ENCODE data around the gene CYP27B1.
A peak's percentile ranks its signal among the peaks of the same experiment; 100 is the strongest.

CYP27B1 gene

GRCh38 chr12:57741844-57742738 is 24.8 kb downstream of the CYP27B1 start:
- Histone ChIP-seq H3K27me3 (ENCODE audit: control insufficient read depth in 1 of 2, insufficient read depth in 2 of 2, low read length in 2 of 2) (peaks cover 18 to 33% of the 10 kb centered on the region in 2 donors), H3K4me1 (ENCODE audit: control insufficient read depth in 1 of 2, insufficient read depth in 2 of 2, low read length in 2 of 2) (peaks cover 10 to 36% of the 10 kb centered on the region in 2 donors), H3K4me3 (ENCODE audit: low read depth in 1 of 2, low read length in 2 of 2) (peak overlapping the region; percentile 51 to 73), H3K27ac (ENCODE audit: low read depth, low read length) (no peak overlapping the region), H3K36me3 (ENCODE audit: control insufficient read depth in 1 of 2, insufficient read depth in 2 of 2, low read length in 2 of 2) (peaks cover 0 to 8% of the 10 kb centered on the region in 2 donors), H3K9me3 (ENCODE audit: control insufficient read depth in 1 of 2, low read length in 2 of 2) (no peaks in the 10 kb centered on the region), H3K9ac (ENCODE audit: low read depth in 1 of 2, low read length in 2 of 2) (peak overlapping the region in 1 of 2 donors; percentile 57)

- Histone ChIP-seq H3K36me3 (ENCODE audit: control insufficient read depth in 1 of 2, insufficient read depth in 2 of 2, low read length in 2 of 2) (peaks cover 0 to 2% of the 10 kb centered on the region in 2 donors), H3K4me3 (ENCODE audit: low read depth in 1 of 2, low read length in 2 of 2) (peak overlapping the region; percentile 51 to 73), H3K9me3 (ENCODE audit: control insufficient read depth in 1 of 2, low read length in 2 of 2) (no peaks in the 10 kb centered on the region), H3K27ac (ENCODE audit: low read depth, low read length) (no peak overlapping the region), H3K9ac (ENCODE audit: low read depth in 1 of 2, low read length in 2 of 2) (peak overlapping the region in 1 of 2 donors; percentile 57), H3K4me1 (ENCODE audit: control insufficient read depth in 1 of 2, insufficient read depth in 2 of 2, low read length in 2 of 2) (peaks cover 10 to 36% of the 10 kb centered on the region in 2 donors), H3K27me3 (ENCODE audit: control insufficient read depth in 1 of 2, insufficient read depth in 2 of 2, low read length in 2 of 2) (peaks cover 25 to 40% of the 10 kb centered on the region in 2 donors)
These were observed 25.5 kb downstream of the CYP27B1 start for GRCh38 chr12:57741413-57741789.

GRCh38 chr12:57740656-57741412 is 26.0 kb downstream of the CYP27B1 start:
- peaks cover 10 to 35% of the 10 kb centered on the region in 2 donors for H3K4me1 ChIP-seq (ENCODE audit: control insufficient read depth in 1 of 2, insufficient read depth in 2 of 2, low read length in 2 of 2)
- no peak overlapping the region for H3K27ac ChIP-seq (ENCODE audit: low read depth, low read length)
- no peaks in the 10 kb centered on the region for H3K9me3 ChIP-seq (ENCODE audit: control insufficient read depth in 1 of 2, low read length in 2 of 2)
- peaks cover 29 to 46% of the 10 kb centered on the region in 2 donors for H3K27me3 ChIP-seq (ENCODE audit: control insufficient read depth in 1 of 2, insufficient read depth in 2 of 2, low read length in 2 of 2)
- H3K4me3 ChIP-seq (ENCODE audit: low read depth in 1 of 2, low read length in 2 of 2) = peak overlapping the region; percentile 51 to 73
- H3K9ac ChIP-seq (ENCODE audit: low read depth in 1 of 2, low read length in 2 of 2) = peak overlapping the region in 1 of 2 donors; percentile 51
- H3K36me3 ChIP-seq (ENCODE audit: control insufficient read depth in 1 of 2, insufficient read depth in 2 of 2, low read length in 2 of 2) = no peaks in the 10 kb centered on the region

DNA sequence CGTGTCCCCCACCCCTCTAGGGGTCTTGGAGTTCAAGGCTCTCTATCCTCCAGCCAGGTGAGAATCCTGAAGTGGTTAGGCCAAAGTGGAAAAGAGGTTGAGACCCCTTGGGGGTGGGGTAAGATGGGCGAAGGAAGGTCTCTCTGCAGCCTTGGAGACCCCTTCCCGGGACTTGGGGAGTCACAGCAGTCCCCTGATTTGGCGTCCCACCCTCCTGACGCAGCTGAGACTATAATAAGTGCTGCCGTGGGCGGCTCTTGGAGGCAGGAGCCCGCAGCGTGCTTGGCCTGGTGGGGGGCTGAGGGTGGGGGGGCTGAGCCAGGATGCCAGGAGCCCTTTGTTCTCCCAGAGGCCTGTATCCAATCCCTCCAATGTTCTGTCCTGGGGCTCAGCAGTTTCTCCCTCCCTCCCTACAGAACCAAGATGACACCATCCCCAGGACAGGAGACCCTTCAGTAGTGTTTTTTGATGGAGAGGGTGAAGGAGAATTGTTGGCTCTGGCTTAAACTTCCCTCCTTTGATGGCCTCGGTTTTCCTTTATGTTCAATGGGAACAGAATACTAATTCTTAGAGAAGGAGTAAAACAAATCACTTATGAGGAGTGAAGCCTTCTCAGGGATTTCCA is 26.9 kb downstream of the CYP27B1 start:
- peaks cover 37 to 50% of the 10 kb centered on the region in 2 donors for H3K27me3 ChIP-seq (ENCODE audit: control insufficient read depth in 1 of 2, insufficient read depth in 2 of 2, low read length in 2 of 2)
- no peak overlapping the region for H3K9ac ChIP-seq (ENCODE audit: low read depth in 1 of 2, low read length in 2 of 2)
- H3K36me3 ChIP-seq (ENCODE audit: control insufficient read depth in 1 of 2, insufficient read depth in 2 of 2, low read length in 2 of 2) = no peaks in the 10 kb centered on the region
- H3K4me1 ChIP-seq (ENCODE audit: control insufficient read depth in 1 of 2, insufficient read depth in 2 of 2, low read length in 2 of 2) = peaks cover 5 to 29% of the 10 kb centered on the region in 2 donors
- H3K9me3 ChIP-seq (ENCODE audit: control insufficient read depth in 1 of 2, low read length in 2 of 2) = no peaks in the 10 kb centered on the region
- H3K27ac ChIP-seq (ENCODE audit: low read depth, low read length) = no peak overlapping the region
- H3K4me3 ChIP-seq (ENCODE audit: low read depth in 1 of 2, low read length in 2 of 2) = no peak overlapping the region

- peaks cover 5 to 29% of the 10 kb centered on the region in 2 donors for H3K4me1 ChIP-seq (ENCODE audit: control insufficient read depth in 1 of 2, insufficient read depth in 2 of 2, low read length in 2 of 2)
- H3K27ac ChIP-seq (ENCODE audit: low read depth, low read length) = no peak overlapping the region
These were observed 27.5 kb downstream of the CYP27B1 start for GRCh38 chr12:57739387-57739786.

DNA sequence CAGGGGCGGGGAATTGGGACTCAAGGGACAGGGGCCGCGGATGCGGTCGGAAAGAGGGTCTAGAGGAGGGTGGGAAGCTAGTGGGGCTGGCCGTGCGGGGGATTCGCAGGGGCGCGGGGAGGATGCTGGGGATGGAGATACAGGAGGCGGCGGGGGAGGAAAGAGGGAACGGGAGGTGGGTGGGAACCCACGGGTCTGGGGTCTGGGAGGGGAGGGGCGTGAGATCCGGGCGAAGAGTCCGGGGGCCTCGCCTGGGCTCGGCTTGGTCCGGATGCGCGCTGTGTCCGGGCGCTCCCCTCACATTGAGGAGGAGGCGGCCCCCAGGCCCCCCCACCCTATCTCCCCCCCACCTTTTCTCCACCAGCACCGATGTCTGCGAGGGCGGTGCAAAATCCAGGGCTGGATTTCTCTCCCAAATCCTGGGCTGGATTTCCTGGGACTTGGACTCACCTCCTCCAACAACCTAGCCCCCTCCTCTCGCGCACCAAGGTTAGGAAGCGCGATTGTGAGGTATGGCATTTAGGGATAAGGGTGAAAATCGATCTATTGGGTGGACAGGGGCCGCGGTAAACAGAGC is 28.1 kb downstream of the CYP27B1 start, which contains the start of gene AGAP2:
TSS of gene AGAP2 (minus strand) at position 82 of the 577 bp plus-strand sequence. CDS start 496 bp downstream, outside the sequence.
- Histone ChIP-seq H3K4me3 (ENCODE audit: low read depth in 1 of 2, low read length in 2 of 2) (no peak within 1 kb of the TSS), H3K27me3 (ENCODE audit: control insufficient read depth in 1 of 2, insufficient read depth in 2 of 2, low read length in 2 of 2) (peaks cover 49 to 62% of the 10 kb centered on the region in 2 donors)

More at GRCh38 chr12:57739387-57739786, 27.5 kb downstream of the CYP27B1 start:
- no peaks in the 10 kb centered on the region for H3K36me3 ChIP-seq (ENCODE audit: control insufficient read depth in 1 of 2, insufficient read depth in 2 of 2, low read length in 2 of 2)
- H3K9me3 ChIP-seq (ENCODE audit: control insufficient read depth in 1 of 2, low read length in 2 of 2) = no peaks in the 10 kb centered on the region
- no peak overlapping the region for H3K9ac ChIP-seq (ENCODE audit: low read depth in 1 of 2, low read length in 2 of 2)
- no peak overlapping the region for H3K4me3 ChIP-seq (ENCODE audit: low read depth in 1 of 2, low read length in 2 of 2)
- H3K27me3 ChIP-seq (ENCODE audit: control insufficient read depth in 1 of 2, insufficient read depth in 2 of 2, low read length in 2 of 2) = peaks cover 42 to 55% of the 10 kb centered on the region in 2 donors

GRCh38 chr12:57737467-57738460 is 29.1 kb downstream of the CYP27B1 start:
- Histone ChIP-seq H3K27me3 (ENCODE audit: control insufficient read depth in 1 of 2, insufficient read depth in 2 of 2, low read length in 2 of 2) (peaks cover 53 to 70% of the 10 kb centered on the region in 2 donors), H3K36me3 (ENCODE audit: control insufficient read depth in 1 of 2, insufficient read depth in 2 of 2, low read length in 2 of 2) (peaks cover 0 to 4% of the 10 kb centered on the region in 2 donors), H3K4me3 (ENCODE audit: low read depth in 1 of 2, low read length in 2 of 2) (no peak overlapping the region), H3K9ac (ENCODE audit: low read depth in 1 of 2, low read length in 2 of 2) (no peak overlapping the region), H3K27ac (ENCODE audit: low read depth, low read length) (no peak overlapping the region), H3K9me3 (ENCODE audit: control insufficient read depth in 1 of 2, low read length in 2 of 2) (no peaks in the 10 kb centered on the region), H3K4me1 (ENCODE audit: control insufficient read depth in 1 of 2, insufficient read depth in 2 of 2, low read length in 2 of 2) (peaks cover 0 to 23% of the 10 kb centered on the region in 2 donors)

More for the DNA sequence above, 28.1 kb downstream of the CYP27B1 start, which contains the start of gene AGAP2:
- Histone ChIP-seq H3K9ac (ENCODE audit: low read depth in 1 of 2, low read length in 2 of 2) (no peak within 1 kb of the TSS), H3K36me3 (ENCODE audit: control insufficient read depth in 1 of 2, insufficient read depth in 2 of 2, low read length in 2 of 2) (peaks cover 0 to 3% of the 10 kb centered on the region in 2 donors), H3K9me3 (ENCODE audit: control insufficient read depth in 1 of 2, low read length in 2 of 2) (no peaks in the 10 kb centered on the region), H3K27ac (ENCODE audit: low read depth, low read length) (no peak within 1 kb of the TSS), H3K4me1 (ENCODE audit: control insufficient read depth in 1 of 2, insufficient read depth in 2 of 2, low read length in 2 of 2) (peaks cover 0 to 23% of the 10 kb centered on the region in 2 donors)

GRCh38 chr12:57736741-57737466 is 30.0 kb downstream of the CYP27B1 start:
- Histone ChIP-seq H3K4me1 (ENCODE audit: control insufficient read depth in 1 of 2, insufficient read depth in 2 of 2, low read length in 2 of 2) (peaks cover 0 to 20% of the 10 kb centered on the region in 2 donors), H3K27ac (ENCODE audit: low read depth, low read length) (no peak overlapping the region), H3K27me3 (ENCODE audit: control insufficient read depth in 1 of 2, insufficient read depth in 2 of 2, low read length in 2 of 2) (peaks cover 53 to 72% of the 10 kb centered on the region in 2 donors), H3K9ac (ENCODE audit: low read depth in 1 of 2, low read length in 2 of 2) (no peak overlapping the region), H3K36me3 (ENCODE audit: control insufficient read depth in 1 of 2, insufficient read depth in 2 of 2, low read length in 2 of 2) (peaks cover 0 to 4% of the 10 kb centered on the region in 2 donors), H3K9me3 (ENCODE audit: control insufficient read depth in 1 of 2, low read length in 2 of 2) (no peaks in the 10 kb centered on the region), H3K4me3 (ENCODE audit: low read depth in 1 of 2, low read length in 2 of 2) (no peak overlapping the region)

Data from duodenal mucosa (tissue), 2 donors.